HPDE6-E6E7 (cell line): ENCODE data around the gene RASAL2.

Experiments
- DNase-seq: peaks from one replicate; pipeline ENCODE4 v3.0.0; 2011; ENCODE audit warnings: missing footprints; ENCODE audit errors: extremely low spot score

RASAL2 gene

DNA sequence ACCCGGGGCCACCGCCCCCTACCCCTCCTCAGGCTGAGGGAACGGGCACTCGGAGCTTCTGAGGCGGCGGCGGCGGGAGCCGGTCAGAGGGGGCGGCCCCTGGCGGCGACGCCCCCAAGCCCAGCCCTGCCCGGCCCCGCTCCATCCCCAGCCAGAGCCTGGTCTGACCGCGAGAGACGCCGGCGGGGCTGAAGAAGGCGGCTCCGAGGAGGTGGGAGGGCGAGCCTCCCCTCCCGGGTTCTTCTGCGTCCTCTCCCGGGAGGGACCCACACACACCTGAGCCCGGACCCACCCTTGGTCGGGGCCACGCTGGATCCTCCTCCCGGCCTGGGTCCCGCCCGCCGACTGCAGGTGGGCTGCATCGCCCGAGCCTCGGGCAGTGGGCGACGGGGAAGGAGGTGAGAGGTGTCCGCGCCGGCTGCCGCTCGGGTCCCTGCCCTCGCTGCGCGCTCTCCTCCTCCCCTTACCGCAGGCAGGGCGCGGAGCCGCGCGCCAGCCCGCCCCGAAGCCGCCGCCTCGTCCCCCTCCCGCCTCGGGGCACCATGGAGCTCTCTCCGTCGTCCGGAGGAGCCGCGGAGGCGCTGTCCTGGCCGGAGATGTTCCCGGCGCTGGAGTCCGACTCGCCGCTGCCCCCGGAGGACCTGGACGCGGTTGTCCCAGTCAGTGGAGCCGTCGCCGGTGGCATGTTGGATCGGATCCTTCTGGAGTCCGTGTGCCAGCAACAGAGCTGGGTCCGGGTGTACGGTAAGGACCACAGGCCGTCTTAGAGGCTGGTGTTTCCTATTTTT, at the start of gene RASAL2:
Gene RASAL2, plus strand, starts transcription at position 154 of the 788 bp plus-strand sequence. Its CDS starts 389 bp downstream, at position 543.
- peak; percentile 54 for DNase-seq

DNA sequence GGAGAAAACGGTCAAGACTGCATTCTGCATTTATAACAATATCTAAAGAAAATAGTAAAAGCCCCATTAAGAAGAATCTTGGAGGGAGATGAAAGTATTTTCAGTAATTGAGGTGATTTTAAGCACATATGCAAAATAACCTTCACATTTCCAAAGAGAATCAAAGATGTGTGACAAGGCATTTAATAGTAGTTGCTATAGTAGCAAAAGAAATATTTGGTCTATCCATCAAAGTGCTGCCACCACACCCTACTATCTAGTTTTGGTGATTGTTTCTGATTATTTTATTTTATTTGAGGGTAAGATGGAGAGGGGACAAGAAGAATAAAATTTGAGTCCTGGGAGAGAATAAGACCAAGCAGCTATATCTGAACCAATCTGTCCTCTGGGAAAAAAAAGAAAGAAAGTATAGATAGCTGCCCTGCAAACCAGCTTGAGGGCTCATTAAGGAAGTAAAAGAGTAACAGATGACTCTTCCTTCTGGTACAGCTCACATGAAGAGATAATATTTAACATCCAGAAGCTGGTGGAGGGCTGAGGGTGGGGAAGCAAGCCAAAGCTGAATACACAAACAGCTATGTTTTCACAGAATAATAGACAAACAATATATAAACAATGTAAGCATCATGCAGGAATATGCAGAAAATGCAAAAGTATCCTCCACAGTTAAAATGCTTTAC, 47.2 kb upstream of the RASAL2 start:
- DNase-seq = no peak

DNA sequence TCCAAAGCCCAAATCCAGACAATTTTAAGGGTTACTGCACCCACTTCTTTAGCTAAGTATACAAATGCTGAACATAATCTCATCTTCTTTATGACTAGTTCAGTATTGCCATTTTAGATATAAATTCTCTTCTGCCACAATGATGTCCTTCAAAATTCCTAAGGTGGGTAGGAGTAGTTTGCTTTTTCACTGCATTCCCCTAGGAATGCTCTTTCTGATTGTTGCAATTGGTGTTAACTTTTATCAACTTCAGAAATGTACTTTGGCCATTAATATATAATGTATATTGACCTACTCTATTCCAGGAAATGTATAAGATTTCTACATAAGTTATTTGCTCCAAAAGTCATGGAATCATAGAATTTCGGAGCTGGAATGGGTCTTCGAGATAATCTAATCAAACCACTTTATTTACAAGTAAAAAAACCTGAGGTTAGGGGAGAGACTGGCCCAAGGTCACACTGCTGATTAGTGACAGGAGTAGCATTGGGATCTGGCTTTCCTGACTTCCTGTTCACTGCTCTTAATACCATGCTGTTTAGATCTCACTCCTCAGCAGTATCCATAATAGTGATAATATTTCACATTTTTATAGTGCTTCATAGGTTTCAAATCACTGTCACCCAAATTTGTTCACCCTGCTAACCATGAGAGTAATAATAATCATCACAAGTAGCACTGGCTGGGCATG, 46.4 kb upstream of the RASAL2 start:
- no peak for DNase-seq

DNA sequence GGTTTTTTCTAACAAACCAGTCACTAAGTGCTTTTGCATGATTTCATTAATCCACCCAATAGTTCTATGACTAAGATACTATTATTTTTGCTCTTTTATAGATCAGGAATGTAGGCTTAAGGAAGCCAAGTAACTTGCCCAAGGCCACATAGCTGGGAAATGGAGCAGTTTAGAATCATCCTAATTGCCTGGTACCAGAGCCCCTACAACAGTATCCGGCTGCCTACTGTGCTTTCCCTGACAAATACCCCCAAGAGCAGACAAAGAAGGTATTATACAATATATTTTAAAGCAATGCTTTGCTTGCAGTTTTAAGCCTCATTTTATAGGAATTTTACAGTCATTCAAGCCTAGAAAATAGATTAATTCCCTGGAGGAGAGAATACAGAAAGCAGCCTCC, 45.5 kb upstream of the RASAL2 start:
- no peak for DNase-seq

DNA sequence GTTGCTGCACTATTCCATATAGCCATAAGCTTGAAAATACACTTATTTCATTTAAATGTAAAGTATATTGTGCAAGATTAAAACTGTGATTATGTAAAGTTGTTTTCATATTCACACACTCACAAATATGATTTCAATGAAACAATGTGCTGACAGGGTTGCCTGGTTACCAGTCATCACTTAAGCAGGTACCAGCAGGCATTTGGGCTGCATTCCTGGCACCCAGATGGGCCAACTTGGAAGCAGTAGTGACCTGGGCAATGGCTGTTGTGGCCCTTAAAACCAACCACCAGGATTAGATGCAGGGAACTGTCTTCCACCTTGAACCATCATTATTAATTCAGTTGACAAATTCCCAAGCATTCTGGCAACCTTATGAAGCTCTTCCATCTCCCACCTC, 45.0 kb upstream of the RASAL2 start:
- no peak for DNase-seq

DNA sequence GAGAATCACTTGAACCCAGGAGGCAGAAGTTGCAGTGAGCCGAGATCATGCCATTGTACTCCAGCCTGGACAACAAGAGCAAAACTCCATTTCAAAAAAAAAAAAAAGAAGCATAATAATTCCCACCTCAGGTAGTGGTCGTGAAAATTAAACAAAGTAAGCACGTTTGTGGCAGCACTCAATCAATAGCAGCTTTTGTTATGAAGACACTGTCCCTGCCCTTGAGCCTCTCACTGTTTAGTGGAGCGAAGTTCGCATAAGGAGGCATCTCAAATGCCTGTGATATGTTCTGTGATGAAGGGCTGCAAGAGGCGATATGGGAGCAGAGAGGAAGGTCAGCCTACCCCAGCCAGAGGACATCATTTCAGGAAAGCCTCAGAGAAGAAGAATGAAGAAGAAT, 43.8 kb upstream of the RASAL2 start:
- DNase-seq = no peak

DNA sequence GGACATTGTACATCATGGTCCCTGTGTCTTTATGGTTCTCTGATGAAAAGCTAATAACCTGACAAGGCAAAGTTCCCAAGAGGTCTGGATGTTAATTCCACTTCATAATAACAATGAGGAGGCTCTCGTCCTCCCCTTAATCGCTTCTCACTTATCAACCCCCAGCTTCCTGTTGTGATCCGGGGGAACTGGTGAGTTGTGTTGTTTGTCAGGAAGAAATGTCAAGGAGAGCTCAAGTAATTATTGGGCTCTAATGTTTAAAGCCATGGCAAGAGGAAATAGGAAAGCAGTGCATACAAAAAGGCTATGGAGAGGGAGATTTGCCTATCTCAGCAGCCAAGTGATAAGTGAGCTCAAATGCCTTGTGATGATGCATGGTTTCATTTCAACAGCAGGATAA, 42.8 kb upstream of the RASAL2 start:
- DNase-seq = no peak

DNA sequence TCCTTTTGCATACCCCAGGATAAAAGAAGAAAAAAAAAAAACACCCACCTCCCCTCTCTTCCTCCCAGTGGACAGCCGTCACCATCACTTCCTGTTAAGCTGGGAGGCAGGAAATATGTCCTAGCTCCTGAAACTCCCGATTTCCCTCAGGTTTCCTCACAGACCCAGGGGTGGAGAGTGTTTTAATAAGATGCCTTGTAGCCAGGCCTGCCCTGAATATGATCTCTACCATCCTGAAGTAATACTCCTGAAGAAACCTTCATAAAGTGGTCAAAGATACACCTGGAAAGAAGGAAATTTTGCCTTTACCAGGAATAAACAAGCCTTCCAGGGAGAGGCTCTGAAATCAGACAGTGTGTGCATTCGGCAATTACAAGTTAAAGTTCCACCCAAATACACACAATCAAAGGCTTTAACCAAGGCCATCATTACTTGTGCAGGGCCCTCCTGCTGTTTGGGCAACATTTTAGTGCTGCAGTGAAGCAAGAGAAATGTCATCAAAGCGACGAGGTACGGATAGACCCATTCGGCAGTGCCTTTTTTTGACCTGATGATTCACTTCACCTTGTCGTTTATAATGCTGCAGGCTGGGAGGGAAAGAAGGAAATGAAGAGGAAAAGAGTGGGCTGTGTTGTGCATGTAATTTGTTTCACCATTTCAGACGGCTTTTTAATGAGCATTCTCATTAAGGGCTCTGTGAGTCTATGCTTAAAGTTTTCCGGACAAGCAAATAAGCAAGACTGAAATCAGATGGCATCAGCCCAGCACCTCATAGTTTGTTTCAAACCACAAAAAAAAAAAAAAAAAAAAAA, 41.0 kb upstream of the RASAL2 start:
- no peak for DNase-seq

DNA sequence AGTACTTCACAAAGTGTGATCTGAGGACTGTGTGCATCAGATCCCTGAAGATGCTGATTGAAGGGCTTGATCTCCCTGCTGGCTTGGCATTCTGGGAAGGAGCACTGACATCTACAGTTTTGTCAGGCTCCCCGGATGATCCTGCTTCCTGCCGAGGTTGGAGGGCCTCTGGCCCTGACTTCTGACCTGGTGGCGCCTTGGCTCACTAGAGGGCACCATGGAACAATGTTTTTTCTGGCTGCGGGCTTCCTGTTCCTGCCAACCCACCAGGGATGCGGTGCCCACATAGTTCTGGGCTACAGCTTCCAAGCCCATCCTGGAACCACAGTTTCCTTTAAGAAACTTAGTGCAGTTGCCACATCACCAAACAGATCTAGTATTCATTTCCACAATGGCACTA, 38.8 kb upstream of the RASAL2 start:
- peak; percentile 27 for DNase-seq

DNA sequence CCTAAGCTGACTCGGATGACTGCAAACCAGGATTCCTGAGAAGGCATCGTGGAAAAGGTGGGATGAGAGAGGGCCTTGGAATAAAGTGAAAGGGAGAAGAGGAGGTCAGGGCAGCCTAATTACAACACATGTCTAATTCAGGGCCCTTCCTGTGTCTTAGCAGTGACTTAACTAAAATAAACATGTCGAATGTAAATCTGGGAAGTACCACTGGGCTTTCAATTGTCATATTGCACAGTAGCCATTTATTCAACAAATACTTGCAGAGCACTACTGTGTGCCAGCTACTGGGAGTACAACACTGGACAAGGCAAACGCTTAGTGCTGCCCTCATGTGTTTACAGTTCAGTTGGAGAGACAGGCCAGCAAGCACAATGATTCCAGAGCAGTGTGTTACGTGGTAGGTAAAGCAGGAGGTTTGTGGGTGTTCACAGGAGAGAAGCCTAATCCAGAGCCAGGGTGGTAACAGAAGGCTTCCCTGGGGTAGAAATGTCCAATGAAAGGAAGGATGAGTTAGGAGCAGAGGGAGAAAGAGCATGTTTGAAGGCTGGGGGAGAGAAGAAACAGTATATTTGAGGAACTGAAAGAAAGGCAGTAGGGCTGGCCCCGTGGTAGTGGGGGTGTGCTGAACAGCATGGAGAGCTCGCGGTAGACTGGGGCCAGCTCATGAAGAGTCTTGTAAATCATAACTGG, 38.0 kb upstream of the RASAL2 start:
- DNase-seq = peak; percentile 28

DNA sequence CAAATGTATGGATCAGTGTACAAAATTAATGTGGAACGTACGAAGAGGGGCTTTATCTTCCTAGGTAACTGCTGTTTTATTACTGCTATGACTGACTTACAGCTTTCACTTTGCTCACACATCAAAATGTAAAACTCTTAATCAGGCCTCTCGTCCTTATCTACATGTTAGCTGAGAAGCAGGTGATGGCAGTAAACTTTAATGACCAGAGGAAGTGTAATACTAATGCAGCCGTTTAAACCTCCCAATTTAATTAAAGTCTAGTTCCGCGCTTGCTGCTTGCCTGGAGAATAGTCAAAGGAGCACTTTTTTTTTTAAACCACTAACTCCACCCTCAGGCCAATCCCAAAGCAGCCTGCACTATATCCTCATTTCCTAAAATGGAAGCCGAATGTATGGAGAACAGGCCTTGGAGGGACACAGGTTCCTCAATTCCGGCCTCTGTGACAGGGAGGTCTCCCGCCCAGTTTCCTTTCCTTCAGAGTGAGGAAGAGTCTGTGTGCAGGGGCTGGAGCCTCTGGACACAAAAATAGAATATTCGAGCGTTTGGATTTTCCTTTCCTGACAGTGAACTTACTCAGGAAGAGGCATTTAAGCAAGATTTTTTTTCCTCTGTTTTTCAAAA, 36.7 kb upstream of the RASAL2 start:
- no peak for DNase-seq

DNA sequence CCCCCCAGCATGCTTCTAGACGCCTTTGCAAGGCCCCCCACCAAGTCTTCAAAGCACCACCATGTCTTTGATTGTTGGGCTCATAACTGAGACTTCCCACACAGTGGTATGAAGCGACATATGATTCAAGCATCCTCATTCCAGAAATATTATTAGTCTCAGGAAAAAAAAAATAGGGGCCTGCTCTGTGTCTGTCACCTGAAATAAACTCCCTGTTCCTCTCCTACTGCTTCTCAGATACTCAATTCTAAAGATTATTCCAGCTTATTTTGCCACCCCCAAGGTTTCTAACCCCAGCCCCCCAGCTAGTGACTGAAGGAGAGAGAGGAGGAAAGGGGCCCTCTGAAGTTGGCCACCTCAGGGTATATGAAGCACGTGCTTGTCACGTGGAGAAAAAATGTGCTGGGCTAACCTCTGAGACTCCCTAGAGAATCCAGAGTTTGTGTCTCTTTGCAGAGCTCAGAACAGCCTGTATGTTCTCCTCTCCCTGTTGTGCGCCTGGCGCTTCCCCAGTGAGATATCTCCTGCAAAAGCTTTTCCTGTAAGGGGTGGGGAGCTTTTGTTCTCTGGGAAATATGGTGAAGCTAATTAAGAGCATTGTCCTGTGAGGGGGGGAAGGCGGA, 35.9 kb upstream of the RASAL2 start:
- DNase-seq = peak; percentile 32

DNA sequence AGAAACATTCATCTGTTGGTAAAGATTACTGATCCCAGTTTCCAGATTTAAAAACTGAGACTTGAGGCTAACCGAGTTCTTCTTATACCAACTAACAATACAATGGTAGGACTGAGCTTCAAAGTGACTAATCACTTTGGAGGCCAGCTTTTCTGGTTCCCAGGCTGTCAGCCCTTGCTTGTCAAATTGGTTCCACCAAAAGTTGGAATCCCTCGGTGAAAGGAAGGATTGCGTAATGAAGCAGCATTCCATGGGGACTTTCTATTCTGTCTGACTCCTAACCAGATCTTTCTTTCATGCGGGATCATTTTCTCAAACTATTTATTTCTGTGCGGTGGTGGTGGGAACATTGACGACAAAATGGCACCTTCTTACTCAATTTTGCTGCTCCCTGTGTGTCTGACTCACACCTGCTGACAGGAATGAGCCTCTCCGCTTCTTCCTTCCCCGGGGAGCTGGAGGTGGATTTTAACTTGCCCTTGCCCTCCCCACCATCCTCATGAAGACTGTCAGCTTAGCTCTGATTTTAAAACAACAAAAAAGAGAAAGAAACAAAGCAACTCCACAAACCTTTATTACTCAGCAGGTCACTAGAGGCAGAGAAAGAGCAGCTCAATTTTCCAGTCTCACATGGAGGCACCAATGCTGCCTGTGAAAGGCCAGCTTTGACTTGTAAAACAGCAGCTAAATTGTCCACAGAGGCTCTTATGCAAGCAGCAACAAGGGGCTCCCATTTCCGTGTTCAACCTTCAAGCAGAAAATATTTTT, 32.9 kb upstream of the RASAL2 start:
- peak; percentile 44 for DNase-seq

DNA sequence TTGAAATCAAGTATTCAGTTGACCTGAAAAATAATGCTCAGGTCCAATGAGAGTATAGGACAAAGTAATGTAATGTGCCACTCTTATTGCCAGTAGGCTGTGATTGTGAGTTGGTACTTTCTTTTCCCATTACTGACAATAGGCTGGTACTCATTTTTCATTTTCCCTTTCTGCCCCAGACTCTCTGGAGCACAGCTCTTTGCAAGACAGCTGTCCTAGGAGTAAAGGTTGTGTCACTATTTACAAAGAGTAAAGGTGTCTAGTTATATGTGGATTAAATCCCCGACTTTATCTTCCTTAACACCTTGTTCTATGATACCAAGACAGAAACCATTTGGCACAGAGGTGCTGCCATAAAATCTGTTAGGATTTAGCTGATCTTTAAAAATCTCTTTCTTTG, 32.3 kb upstream of the RASAL2 start:
- no peak for DNase-seq

DNA sequence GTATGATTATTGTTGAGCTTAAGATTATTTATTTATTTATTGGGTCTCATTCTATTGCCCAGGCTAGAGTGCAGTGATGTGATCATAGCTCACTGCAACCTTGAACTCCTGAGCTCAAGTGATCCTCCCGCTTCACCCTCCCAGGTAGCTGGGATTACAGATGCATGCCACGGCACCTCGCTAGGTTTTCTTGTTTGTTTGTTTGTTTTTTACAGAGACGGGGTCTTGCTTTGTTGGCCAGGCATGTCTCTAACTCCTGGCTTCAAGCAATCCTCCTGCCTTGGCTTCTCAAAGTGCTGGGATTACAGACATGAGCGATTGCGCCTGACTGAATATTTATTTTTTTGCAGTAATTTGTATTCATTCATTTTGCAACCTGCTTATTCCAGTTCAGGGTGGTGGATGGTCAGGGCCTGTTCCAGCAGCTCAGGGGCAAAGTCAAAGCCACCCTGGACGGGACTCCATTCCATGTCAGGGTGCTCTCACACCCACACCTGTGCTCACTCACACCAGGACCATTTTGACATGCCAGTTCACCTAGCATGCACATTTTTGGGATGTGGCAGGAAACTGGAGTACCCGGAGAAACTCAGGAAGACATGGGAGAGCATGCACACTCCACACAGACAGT, 29.6 kb upstream of the RASAL2 start:
- DNase-seq = no peak

DNA sequence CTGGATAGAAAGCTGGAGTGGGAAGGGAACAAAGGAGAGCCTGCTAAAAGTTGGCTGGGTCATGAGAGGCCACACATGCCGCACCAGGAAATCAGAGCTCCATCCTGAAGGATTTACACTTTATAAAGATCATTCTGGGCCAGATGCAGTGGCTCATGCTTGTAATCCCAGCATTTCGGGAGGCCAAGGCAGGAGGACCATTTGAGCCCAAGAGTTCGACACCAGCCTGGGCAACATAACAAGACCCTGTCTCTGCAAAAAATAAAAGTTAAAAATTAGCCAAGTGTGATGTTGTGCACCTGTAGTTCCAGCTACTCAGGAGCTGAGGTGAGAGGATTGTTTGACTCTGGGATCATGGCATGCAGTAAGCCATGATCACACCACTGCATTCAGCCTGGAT, 28.7 kb upstream of the RASAL2 start:
- DNase-seq = no peak

DNA sequence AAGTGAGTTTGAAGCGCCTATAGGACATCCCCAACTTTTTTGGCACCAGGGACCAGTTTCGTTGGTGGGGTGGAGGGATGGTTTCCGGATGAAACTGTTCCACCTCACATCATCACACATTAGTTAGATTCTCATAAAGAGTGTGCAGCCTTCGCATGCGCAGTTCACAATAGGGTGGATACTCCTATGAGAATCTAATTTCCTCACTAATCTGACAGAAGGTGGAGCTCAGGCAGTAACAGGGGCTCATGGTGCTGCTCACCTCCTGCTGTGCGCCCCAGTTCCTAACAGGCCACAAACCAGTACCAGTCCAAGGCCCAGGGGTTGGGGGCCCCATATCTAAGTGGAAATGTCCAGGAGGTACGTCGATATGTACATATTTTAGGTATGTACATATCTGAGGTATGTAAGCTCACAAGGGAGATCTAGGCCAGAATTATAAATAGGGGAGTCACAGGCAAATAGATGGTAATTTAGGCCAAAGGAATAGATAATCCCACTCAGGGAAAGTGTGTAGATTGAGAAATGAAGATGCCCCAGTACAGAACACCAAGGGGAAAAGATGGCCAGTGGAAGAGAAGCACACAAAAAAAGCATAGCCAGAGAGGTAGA, 27.5 kb upstream of the RASAL2 start:
- DNase-seq = no peak

DNA sequence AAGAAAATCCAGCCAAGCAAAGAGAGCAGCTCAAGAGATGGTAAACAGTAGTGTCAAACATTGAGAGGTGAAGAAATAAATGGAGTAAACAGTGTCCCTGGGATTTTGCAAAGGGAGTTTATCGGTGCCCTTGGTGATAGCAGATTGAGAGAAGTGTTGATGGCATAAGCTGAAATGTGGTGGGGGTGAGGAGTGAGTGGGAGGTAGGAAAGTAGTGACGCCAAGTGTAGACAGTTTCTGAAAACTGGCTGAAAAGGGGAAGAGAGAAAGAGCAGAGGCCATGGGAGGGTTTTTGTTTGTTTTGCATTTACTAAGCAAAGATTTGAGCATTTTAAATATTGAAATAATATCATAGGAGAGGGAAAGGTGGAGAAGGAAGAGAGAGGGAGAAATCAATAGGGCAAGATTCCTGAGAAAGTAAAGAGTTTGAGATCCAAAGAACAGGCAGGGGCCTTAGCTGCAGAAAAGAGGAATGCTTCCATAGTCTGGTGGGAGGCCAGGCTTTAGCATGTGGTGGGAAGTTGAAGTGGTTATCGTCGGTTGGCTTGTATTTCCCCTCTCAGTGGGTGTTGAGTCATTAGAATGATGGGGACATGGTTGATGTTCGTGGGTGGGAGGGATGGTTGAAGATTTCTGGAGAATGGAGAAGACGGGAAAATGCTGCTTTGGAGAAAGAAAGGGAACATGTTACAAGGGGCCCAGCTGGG, 26.8 kb upstream of the RASAL2 start:
- no peak for DNase-seq
